Liver (tissue), 9 donors: ENCODE measurements around the gene PLCG2. TPM values are rescaled to one million over a fixed set of nuclear protein-coding genes. Genes with fewer than 3 reads are reported as not detected.

Source experiments
- DNase-seq: peaks from one replicate; pipeline ENCODE4 v3.0.0-alpha.2; 2017; ENCODE audit warnings: low spot score
- H3K27ac ChIP-seq, 2 donors: one replicate each; pipeline ENCODE4 v1.7.0; 2013; ENCODE audit warnings: inconsistent platforms in 2 of 2, low read length in 2 of 2, control low read depth in 1 of 2, low read depth in 1 of 2, mild to moderate bottlenecking in 1 of 2
- H3K27me3 ChIP-seq, 4 donors: one replicate each; pipeline versions ENCODE4 v1.6.1 to v1.7.0; 2013; ENCODE audit warnings: low read length in 3 of 4, inconsistent platforms in 1 of 4, mild to moderate bottlenecking in 1 of 4, moderate library complexity in 1 of 4; ENCODE audit not compliant: control insufficient read depth in 4 of 4, insufficient read depth in 4 of 4
- H3K36me3 ChIP-seq, 4 donors: one replicate each; pipeline versions ENCODE4 v1.6.1 to v1.7.0; 2013; ENCODE audit warnings: low read length in 3 of 4, mild to moderate bottlenecking in 3 of 4, low read depth in 1 of 4, moderate library complexity in 1 of 4; ENCODE audit not compliant: control insufficient read depth in 4 of 4, insufficient read depth in 3 of 4
- H3K4me1 ChIP-seq, 4 donors: one replicate each; pipeline versions ENCODE4 v1.6.1 to v1.7.0; 2013; ENCODE audit warnings: low read length in 3 of 4, mild to moderate bottlenecking in 3 of 4, moderate library complexity in 1 of 4; ENCODE audit not compliant: control insufficient read depth in 4 of 4, insufficient read depth in 4 of 4
- H3K4me3 ChIP-seq, 3 donors: one replicate each; pipeline versions ENCODE4 v1.6.1 to v1.7.0; 2013; ENCODE audit warnings: low read length in 3 of 3, control low read depth in 1 of 3, low read depth in 1 of 3, mild to moderate bottlenecking in 1 of 3
- H3K9ac ChIP-seq, 2 donors: one replicate each; pipeline ENCODE4 v1.7.0; 2013; ENCODE audit warnings: low read length in 2 of 2, mild to moderate bottlenecking in 2 of 2, moderate library complexity in 2 of 2, control low read depth in 1 of 2, low read depth in 1 of 2
- H3K9me3 ChIP-seq, 4 donors: one replicate each; pipeline versions ENCODE4 v1.6.1 to v1.7.0; 2013; ENCODE audit warnings: low read length in 3 of 4; ENCODE audit not compliant: control insufficient read depth in 4 of 4
- EGR1 ChIP-seq, 2 donors: IDR thresholded peaks; 2 replicates each; pipeline ENCODE4 v1.6.1; 2016 to 2018; ENCODE audit warnings: antibody characterized with exemption in 2 of 2, low read depth in 2 of 2
- FOXA1 ChIP-seq: IDR thresholded peaks from 2 replicates; pipeline ENCODE4 v1.6.1; 2016; ENCODE audit warnings: antibody characterized with exemption
- FOXA2 ChIP-seq: IDR thresholded peaks from 2 replicates; pipeline ENCODE4 v1.6.1; 2016; ENCODE audit warnings: antibody characterized with exemption
- GABPA ChIP-seq, 2 donors: IDR thresholded peaks in 1 of 2; conservative IDR thresholded peaks in 1 of 2; 2 replicates each; pipeline ENCODE4 v1.6.1; 2016; ENCODE audit warnings: antibody characterized with exemption in 2 of 2, mild to moderate bottlenecking in 1 of 2, moderate library complexity in 1 of 2
- HNF4A ChIP-seq, 2 donors: conservative IDR thresholded peaks; 2 replicates each; pipeline ENCODE4 v1.6.1; 2016; ENCODE audit warnings: antibody characterized with exemption in 2 of 2, mild to moderate bottlenecking in 2 of 2
- HNF4G ChIP-seq: IDR thresholded peaks from 2 replicates; pipeline ENCODE4 v1.6.1; 2016; ENCODE audit warnings: antibody characterized with exemption
- JUND ChIP-seq, 2 donors: IDR thresholded peaks; 2 replicates each; pipeline ENCODE4 v1.6.1; 2016; ENCODE audit warnings: antibody characterized with exemption in 2 of 2
- NR2F2 ChIP-seq: IDR thresholded peaks from 2 replicates; pipeline ENCODE4 v1.6.1; 2016; ENCODE audit warnings: antibody characterized with exemption
- RAD21 ChIP-seq, 2 donors: IDR thresholded peaks; 2 replicates each; pipeline ENCODE4 v1.6.1; 2016; ENCODE audit warnings: antibody characterized with exemption in 2 of 2, mild to moderate bottlenecking in 2 of 2
- RXRA ChIP-seq, 2 donors: IDR thresholded peaks; 2 replicates each; pipeline ENCODE4 v1.6.1; 2017 to 2018; ENCODE audit warnings: antibody characterized with exemption in 2 of 2, mild to moderate bottlenecking in 1 of 2
- TAF1 ChIP-seq: conservative IDR thresholded peaks from 2 replicates; pipeline ENCODE4 v1.6.1; 2016; ENCODE audit warnings: antibody characterized with exemption, mild to moderate bottlenecking
- YY1 ChIP-seq: IDR thresholded peaks from 2 replicates; pipeline ENCODE4 v1.6.1; 2016; ENCODE audit warnings: antibody characterized with exemption, mild to moderate bottlenecking
- WGBS: extraction: QIAGEN DNeasy Blood & Tissue Kit; methylation state at CpG from one replicate; pipeline ENCODE4 v1.1.7; 2013; 5-methylcytosine and 5-hydroxymethylcytosine counted together
- polyA plus RNA-seq, 2 donors: library from polyadenylated mRNA; stranded (reverse) in 1 of 2; unstranded in 1 of 2; fragments of 200-250 nt in 1 of 2; fragments of >200 nt in 1 of 2; fragmentation: Nextera tagmentation in 1 of 2; extraction: Ambion mirVana in 1 of 2; gene quantifications; one replicate each; pipeline versions ENCODE4 v1.2.1 to v1.2.3, GENCODE V29; 2013 to 2015
- total RNA-seq, 2 donors: library from RNA; depleted of rRNA; stranded (reverse); fragments of >200 nt; gene quantifications; one replicate each; pipeline ENCODE4 v1.2.3, GENCODE V29; 2014
- TF ChIP-seq, protein P1 (sequence below): fragments of 150-350 bp; IDR thresholded peaks from 2 replicates; pipeline ENCODE4 v1.5.1; 2017; ENCODE audit warnings: improper control_type of control experiment, low read depth, low read length; ENCODE audit not compliant: missing input control
- TF ChIP-seq, protein P2 (sequence below): IDR thresholded peaks from 2 replicates; pipeline ENCODE4 v1.6.1; 2016; ENCODE audit warnings: antibody characterized with exemption
- TF ChIP-seq, protein P3 (sequence below): IDR thresholded peaks from 2 replicates; pipeline ENCODE4 v1.6.1; 2016; ENCODE audit warnings: antibody characterized with exemption, mild to moderate bottlenecking
- TF ChIP-seq, protein P4 (sequence below): IDR thresholded peaks from 2 replicates; pipeline ENCODE4 v1.6.1; 2016; ENCODE audit warnings: antibody characterized with exemption
- TF ChIP-seq, protein P5 (sequence below): IDR thresholded peaks from 2 replicates; pipeline ENCODE4 v1.6.1; 2016; ENCODE audit warnings: antibody characterized with exemption
- donor health status: healthy.
- donor health status: healthy.
- donor health status: healthy.
- donor health status: healthy.
- donor health status: healthy.

The PLCG2 gene
- total and polyA plus RNA-seq, 4 donors: 7.1 to 21.6 (median 15.8) TPM

DNA sequence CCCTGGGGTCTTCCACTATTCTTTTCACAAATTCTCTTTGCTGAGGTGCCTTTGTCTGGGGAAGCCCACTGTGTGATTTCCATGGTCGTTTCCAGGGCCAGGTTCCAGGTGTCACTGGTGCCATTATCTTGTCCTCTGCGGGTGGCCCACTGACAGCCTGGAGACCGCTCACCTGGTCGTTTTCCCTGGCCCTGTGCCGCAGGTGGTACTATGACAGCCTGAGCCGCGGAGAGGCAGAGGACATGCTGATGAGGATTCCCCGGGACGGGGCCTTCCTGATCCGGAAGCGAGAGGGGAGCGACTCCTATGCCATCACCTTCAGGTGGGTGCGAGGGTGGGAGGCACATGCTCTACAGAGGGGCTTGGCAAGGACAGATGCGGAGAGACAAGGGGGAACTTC, 133.3 kb downstream of the PLCG2 start (continued):
- TF ChIP-seq, protein P1, sequence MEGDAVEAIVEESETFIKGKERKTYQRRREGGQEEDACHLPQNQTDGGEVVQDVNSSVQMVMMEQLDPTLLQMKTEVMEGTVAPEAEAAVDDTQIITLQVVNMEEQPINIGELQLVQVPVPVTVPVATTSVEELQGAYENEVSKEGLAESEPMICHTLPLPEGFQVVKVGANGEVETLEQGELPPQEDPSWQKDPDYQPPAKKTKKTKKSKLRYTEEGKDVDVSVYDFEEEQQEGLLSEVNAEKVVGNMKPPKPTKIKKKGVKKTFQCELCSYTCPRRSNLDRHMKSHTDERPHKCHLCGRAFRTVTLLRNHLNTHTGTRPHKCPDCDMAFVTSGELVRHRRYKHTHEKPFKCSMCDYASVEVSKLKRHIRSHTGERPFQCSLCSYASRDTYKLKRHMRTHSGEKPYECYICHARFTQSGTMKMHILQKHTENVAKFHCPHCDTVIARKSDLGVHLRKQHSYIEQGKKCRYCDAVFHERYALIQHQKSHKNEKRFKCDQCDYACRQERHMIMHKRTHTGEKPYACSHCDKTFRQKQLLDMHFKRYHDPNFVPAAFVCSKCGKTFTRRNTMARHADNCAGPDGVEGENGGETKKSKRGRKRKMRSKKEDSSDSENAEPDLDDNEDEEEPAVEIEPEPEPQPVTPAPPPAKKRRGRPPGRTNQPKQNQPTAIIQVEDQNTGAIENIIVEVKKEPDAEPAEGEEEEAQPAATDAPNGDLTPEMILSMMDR: no peak
- TF ChIP-seq RAD21 (IDR thresholded peaks at IDR 0.05) (no peak), NR2F2 (no peak), RXRA (IDR thresholded peaks at IDR 0.05) (no peak), FOXA2 (no peak)
- TF ChIP-seq, protein P2, sequence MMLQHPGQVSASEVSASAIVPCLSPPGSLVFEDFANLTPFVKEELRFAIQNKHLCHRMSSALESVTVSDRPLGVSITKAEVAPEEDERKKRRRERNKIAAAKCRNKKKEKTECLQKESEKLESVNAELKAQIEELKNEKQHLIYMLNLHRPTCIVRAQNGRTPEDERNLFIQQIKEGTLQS: no peak

DNA sequence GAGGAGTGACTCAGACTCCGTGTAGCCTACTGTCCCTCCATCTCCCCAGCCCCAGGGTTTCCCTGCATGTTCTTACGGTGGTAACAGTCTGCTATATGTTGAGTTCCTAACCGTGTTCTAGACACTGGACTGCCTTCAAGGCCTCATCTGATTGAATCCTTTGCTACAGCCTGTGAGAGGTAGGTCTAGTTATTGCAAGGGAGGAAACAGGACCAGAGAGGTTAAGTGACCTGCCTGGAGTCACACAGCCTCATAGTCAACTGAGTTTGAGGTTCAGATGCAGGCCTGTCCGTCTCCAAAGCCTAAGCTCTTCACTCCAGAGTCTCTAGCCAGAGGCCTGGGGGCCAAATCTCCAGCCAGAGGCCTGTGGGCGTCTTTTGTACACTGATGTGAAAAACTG, 134.1 kb downstream of the PLCG2 start:
- DNase-seq: no peak
- Histone ChIP-seq H3K9ac (no peak overlapping the region), H3K36me3 (peaks cover 2 to 41% (median 19%) of the 10 kb centered on the region in 4 donors), H3K4me1 (no peaks in the 10 kb centered on the region), H3K27me3 (no peaks in the 10 kb centered on the region), H3K4me3 (no peak overlapping the region), H3K9me3 (no peaks in the 10 kb centered on the region), H3K27ac (no peak overlapping the region)
- WGBS: 91% methylated on average over 5 of the region's 5 CpGs
- no peak for TF ChIP-seq JUND (IDR thresholded peaks at IDR 0.05)
- TF ChIP-seq, protein P3, sequence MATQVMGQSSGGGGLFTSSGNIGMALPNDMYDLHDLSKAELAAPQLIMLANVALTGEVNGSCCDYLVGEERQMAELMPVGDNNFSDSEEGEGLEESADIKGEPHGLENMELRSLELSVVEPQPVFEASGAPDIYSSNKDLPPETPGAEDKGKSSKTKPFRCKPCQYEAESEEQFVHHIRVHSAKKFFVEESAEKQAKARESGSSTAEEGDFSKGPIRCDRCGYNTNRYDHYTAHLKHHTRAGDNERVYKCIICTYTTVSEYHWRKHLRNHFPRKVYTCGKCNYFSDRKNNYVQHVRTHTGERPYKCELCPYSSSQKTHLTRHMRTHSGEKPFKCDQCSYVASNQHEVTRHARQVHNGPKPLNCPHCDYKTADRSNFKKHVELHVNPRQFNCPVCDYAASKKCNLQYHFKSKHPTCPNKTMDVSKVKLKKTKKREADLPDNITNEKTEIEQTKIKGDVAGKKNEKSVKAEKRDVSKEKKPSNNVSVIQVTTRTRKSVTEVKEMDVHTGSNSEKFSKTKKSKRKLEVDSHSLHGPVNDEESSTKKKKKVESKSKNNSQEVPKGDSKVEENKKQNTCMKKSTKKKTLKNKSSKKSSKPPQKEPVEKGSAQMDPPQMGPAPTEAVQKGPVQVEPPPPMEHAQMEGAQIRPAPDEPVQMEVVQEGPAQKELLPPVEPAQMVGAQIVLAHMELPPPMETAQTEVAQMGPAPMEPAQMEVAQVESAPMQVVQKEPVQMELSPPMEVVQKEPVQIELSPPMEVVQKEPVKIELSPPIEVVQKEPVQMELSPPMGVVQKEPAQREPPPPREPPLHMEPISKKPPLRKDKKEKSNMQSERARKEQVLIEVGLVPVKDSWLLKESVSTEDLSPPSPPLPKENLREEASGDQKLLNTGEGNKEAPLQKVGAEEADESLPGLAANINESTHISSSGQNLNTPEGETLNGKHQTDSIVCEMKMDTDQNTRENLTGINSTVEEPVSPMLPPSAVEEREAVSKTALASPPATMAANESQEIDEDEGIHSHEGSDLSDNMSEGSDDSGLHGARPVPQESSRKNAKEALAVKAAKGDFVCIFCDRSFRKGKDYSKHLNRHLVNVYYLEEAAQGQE: no peak
- no peak for TF ChIP-seq RAD21 (IDR thresholded peaks at IDR 0.05)
- TF ChIP-seq, protein P2: no peak
- no peak for TF ChIP-seq EGR1 (IDR thresholded peaks at IDR 0.05; ENCODE audit: low read depth in 2 of 2)
- TF ChIP-seq, protein P1: no peak
- TF ChIP-seq, protein P4, sequence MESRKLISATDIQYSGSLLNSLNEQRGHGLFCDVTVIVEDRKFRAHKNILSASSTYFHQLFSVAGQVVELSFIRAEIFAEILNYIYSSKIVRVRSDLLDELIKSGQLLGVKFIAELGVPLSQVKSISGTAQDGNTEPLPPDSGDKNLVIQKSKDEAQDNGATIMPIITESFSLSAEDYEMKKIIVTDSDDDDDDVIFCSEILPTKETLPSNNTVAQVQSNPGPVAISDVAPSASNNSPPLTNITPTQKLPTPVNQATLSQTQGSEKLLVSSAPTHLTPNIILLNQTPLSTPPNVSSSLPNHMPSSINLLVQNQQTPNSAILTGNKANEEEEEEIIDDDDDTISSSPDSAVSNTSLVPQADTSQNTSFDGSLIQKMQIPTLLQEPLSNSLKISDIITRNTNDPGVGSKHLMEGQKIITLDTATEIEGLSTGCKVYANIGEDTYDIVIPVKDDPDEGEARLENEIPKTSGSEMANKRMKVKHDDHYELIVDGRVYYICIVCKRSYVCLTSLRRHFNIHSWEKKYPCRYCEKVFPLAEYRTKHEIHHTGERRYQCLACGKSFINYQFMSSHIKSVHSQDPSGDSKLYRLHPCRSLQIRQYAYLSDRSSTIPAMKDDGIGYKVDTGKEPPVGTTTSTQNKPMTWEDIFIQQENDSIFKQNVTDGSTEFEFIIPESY: no peak
- TF ChIP-seq, protein P5, sequence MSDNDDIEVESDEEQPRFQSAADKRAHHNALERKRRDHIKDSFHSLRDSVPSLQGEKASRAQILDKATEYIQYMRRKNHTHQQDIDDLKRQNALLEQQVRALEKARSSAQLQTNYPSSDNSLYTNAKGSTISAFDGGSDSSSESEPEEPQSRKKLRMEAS: no peak
- no peak for TF ChIP-seq YY1
- no peak for TF ChIP-seq HNF4G
- no peak for TF ChIP-seq RXRA (IDR thresholded peaks at IDR 0.05)
- TF ChIP-seq GABPA (IDR thresholded peaks at IDR 0.05 in 1 of 2, conservative IDR thresholded peaks at IDR 0.05 in 1 of 2): no peak
- no peak for TF ChIP-seq TAF1
- no peak for TF ChIP-seq FOXA1
- no peak for TF ChIP-seq HNF4A (conservative IDR thresholded peaks at IDR 0.05)
